GM21526 (cell line): ENCODE measurements around the gene KCNH4.
"Not testable (repeated sequence)": the region's sequence is repeated elsewhere in the genome, so short reads cannot be mapped to it uniquely, and the experiment has no call there.

Experiments
- ATAC-seq: cut with Tn5 transposase; IDR thresholded peaks from one replicate; pipeline ENCODE4 v1.9.1; 2021; ENCODE audit warnings: moderate library complexity; ENCODE audit not compliant: unreplicated experiment, low FRiP score

The KCNH4 gene

DNA sequence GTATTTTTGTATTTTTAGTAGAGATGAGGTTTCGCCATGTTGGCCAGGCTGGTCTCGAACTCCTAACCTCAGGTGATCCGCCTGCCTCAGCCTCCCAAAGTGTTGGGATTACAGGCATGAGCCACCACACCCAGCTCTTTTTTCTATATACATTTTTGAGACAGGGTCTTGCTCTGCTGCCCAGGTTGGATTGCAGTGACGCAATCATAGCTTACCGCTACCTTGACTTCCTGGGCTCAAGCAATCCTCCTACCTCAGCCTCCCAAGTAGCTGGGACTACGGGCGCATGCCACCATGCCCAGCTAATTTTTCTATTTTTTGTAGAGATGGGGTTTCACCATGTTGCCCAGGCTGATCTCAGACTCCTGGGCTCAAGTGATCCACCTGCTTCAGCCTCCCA, 40.3 kb downstream of the KCNH4 start:
- not testable (repeated sequence) for ATAC-seq

GRCh38 chr17:42138749-42139492, 42.0 kb downstream of the KCNH4 start:
- no peak for ATAC-seq

DNA sequence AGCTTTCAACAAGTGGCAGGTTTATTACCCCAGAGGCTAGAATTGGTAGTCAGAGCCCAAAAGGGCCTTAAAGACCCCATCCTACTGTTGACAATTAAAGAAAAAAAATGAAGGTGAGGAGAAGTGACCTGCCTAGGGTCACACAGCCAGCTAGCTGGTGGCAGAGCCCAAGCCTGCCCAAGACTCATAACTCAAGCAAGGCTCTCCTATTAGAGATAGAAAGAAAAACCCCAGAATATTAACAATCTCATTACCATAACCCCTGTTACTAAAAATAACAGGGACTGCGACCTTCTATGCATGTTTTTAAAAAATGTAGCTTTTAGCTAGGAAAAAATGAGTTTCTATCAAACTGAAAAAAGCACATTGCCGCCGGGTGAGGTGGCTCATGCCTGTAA, 44.3 kb downstream of the KCNH4 start:
- ATAC-seq: no peak

DNA sequence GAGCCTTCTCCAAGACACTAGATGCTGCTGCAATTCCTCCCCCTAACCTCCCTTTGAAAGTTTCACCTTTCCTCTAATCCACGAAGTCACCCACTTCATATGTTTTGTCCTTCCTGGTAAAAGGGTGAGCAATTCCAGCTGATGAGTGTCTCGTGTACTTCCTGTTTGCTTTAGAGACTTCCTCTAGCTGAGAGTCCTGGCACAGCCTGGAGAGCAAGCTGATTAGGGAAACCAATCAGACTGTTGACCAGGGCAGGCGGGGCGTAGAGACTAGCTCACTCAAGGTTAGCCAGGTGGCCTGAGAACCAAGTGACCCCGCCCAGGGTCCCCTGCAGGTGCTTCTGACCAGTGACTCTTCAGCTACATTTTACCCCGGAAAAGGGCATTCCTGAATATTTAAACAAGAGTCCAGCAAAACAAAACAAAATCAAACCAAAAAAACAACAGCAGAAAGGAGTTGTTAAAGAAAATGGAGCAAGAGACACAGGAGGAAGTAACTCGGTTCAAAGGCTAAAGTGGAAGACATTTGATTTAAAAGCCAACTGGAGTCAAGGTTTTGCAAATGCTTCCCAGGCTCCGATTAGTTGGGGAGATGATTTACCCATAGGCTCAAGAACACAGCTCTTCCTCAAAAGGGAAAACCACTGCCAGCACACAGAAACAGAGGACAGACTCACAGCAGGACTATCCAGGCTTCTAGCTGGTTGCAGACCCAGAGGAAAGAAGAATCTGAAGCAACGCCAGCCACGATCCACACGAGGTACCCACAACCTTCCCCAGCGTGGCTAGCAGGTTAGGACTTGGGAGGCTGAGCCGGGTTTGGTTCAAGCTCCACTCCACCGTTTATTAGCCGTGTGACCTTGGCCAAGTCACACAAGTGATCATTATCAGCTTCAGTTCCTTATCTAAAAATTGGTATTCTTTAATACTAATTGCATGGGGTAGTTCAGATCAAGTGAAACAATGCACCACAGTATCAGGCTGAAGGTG, 45.0 kb downstream of the KCNH4 start:
- no peak for ATAC-seq

GRCh38 chr17:42135151-42135550, 45.8 kb downstream of the KCNH4 start:
- ATAC-seq: no peak

DNA sequence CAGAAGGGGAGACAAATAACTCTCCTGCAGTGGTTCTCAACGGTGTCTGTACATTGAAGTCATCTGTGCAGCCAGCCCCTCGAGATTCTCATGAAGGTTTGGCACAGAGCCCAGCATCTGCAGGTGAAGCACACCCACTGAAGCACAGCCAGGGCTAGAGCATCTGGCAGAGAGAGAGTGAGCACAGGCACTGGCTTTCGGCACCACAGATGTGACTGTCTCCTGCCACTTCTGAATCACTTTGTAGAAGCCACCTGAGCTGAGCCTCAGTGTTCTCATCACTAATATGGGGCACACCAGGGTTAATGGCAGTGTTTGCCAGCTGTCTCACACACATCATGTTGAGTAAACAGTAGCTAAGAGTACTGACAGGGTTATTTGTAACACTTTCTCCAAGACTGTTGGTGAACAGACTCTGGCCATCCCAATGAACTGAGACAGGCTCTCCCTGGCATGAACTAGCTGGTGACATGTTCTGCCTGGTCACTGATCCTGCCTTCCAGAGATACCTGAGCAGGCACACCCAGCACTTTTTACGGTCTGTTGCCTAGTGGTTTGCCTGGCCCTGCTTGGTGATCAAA, 47.4 kb downstream of the KCNH4 start:
- ATAC-seq: no peak

- ATAC-seq: no peak
Measured at GRCh38 chr17:42132941-42133340, 48.0 kb downstream of the KCNH4 start.

- no peak for ATAC-seq
Measured at GRCh38 chr17:42131981-42132432, 48.9 kb downstream of the KCNH4 start.

DNA sequence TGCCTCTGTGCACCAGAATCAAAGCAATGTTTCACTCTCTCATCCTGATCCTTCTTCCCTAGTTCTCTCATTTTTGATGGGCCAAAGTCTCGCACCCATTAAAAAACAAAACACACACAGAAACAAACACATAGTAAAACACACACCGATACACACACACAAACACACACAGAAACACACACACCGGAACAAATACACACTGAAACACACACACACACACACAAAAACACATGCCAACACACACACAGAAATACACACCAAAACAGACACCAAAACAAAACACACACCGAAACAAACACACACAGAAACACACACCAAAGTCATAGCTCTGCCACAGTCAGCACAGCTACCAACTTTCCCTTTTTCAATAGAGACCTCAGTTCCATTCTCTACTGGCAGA, 49.7 kb downstream of the KCNH4 start:
- no peak for ATAC-seq

DNA sequence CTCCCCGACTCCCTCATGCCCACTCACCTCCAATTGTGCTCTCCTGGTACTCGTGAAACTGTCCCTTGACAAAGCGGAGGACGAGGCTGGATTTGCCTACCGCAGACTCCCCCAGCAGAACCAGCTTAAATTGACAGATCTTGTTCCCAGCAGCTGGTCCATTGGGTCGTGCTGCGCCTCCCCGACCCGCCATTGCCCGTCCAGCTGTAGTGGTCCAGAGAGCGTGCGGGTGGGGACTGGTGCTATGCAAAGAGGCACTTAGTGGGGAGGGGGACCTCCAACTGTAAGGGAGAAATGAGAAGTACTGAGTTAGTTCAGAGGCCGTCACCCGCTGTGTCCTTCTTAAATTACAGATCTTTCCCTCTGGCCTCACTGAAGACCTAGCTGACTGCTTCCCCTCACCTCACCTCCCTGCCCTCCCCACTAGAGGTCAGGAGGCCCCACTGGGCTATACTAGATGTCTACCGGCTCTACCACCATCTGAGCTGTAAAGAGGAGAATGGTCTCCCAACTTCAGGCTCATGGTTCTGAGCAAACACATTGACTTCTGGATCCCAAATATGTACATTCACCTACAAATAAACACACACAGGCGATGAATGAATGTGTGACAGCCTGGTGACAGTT, 50.5 kb downstream of the KCNH4 start:
- ATAC-seq: no peak

DNA sequence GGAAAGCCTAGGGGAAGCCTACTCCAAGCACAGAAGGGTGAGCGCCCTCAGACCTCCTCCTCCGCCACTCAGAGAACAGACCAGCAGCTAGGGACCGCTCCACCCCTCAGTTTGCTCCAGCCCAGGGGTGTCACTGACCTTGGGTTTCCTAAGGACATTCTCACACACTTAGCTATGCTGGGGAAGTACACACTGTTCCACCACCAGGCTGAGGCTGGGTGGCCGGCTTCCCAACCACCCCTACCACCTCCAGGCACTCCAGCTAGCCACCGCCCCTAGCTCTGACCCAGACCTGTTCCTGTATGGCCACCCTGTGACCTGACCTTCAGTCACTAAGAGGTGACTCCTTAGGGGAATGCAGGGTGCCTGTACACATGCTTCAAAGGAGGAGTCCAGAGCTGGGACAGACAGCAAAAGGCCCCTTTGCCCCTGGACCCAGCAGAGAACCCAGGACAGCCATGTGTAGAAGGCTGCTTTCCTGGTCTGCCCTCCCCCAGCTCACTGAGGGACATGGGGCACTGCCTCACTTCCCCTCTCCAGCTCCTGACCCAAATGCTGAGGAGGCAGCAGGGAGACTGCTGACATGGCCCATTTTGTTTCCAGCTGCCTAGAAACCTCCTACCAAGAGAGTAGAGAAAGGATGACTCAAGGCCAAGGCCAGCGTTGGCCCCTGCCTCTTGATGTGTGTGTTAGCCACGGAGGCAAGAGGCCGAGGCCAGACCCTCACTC, 51.7 kb downstream of the KCNH4 start:
- no peak for ATAC-seq

DNA sequence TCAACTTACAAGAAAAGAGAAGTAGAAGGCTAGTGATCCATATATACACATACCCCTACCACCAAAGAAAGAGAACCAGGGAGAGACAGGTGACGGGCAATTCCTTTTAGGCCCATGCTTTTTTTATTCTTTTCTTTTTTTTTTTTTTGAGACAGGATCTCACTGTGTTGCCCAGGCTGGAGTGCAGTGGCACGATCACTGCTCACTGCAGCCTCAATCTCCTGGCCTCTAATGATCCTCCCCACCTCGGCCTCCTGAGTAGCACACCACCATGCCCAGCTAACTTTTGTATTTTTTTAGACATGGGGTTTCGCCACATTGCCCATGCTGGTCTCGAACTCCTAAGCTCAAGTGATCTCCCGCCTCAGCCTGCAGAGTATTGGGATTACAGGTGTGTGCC, 53.5 kb downstream of the KCNH4 start:
- ATAC-seq: no peak

DNA sequence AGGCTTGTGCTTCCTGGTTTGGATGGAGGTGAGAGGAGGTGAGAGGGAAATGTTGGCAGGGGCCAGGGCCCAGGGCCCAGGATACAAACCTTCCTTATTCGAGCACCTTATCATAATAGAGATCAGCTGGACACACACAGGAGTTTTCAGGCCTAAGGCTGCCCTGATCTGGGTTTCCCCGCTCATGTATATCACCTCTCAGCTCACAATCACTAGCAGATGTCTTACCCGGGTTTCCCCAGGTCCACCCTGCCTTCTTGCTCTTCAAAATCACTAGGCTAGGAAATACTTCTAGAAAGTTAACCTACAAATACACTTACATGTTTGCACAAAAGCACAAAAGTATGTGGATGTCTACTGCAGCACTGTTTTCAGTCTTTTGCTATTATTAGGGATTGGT, 54.1 kb downstream of the KCNH4 start:
- no peak for ATAC-seq

GRCh38 chr17:42125565-42125964, 55.4 kb downstream of the KCNH4 start:
- no peak for ATAC-seq

GRCh38 chr17:42124256-42124655, 56.7 kb downstream of the KCNH4 start:
- no peak for ATAC-seq

DNA sequence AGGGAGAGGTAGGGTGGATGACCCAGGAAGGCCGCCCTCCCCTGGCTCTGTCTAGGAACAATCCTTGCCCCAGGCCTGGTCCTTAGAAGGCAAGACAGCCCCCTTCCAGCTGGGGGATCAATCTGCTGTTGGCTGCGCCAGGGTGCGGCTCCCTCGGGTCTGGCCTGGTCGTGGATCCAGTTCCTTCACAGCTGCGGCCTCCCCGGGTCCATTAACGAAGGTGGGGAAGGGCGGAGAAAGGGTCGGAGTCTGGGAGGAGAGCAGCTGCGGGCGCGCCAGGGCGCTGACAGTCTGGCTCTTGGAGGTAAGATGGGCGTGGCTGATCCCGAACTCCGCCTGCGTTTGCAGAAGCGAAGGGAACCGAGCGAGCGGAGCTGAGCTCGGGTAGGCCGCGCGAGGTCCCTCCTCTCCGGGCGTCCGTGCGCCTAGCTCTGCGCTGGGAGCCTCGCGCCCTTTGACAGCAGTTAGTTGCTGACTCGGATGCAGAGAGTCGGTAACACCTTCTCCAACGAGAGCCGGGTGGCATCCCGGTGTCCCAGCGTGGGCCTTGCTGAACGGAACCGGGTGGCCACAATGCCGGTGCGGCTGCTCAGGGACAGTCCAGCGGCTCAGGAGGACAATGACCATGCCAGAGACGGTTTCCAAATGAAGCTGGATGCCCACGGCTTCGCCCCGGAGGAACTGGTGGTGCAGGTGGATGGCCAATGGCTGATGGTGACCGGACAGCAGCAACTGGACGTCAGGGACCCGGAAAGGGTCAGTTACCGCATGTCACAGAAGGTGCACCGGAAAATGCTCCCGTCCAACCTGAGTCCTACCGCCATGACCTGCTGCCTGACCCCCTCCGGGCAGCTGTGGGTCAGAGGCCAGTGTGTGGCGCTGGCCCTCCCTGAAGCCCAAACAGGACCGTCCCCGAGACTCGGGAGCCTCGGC, 58.3 kb downstream of the KCNH4 start, which contains the start of gene HSPB9:
HSPB9 (plus strand) TSS at position 434 of the 933 bp plus-strand sequence; CDS start at position 481, 47 bp downstream.
- ATAC-seq: no peak

DNA sequence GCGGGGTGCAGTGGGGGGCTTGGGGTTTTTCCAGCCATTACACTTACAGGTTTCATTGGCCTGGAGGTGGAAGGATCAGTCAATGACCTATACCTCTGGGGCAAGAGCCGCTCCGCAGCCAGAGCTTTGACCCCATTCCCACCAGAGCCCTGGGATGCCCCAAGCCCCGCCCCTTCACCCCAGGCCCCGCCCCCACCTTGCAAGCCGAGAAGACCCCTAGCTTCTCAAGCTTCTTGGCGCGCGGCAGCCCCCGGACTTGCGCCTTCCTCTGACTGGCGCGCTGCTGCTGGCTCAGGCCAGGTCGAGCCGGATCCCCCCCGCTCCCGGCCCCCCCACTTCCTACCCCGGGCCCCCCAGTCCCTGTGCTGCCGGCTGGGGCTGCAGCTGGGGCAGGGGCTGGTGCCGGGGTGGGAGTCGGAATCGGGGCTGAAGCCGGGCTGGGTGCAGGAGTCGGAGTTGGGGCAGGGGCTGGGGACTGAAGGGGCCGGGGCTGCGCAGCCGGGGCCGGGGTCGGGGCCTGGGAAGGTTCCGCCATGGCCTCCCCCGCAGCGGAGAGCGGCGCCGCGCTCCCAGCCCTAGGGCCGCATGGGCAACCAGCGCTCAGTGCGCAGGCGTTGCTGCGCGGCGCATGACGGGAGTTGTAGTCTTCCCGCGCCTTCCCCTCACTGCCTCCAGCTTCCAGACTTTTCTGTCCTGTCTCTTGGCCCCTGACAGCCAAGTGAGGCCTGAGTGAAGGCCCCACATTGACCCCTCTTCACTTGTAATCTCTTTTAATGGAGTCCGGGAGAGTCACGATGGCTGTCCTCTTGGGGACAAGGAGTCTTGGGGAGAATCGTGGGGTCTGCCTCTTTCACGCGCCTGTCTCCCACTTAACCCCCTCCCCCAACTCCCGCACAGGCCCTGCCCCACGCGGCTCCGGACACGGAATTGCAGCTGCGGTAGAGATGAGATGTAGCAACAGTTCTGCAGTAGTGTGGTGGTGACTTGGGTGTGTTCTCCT, 59.9 kb downstream of the KCNH4 start, which contains the start of gene KAT2A:
KAT2A (minus strand) TSS at position 598 of the 1,000 bp plus-strand sequence; CDS start at position 535, 63 bp downstream.
- ATAC-seq: no peak
